B cell (primary cell): ENCODE measurements around the gene PNLIPRP2. TPM values are rescaled to one million over a fixed set of nuclear protein-coding genes. Genes with fewer than 3 reads are reported as not detected.

ENCODE experiments used
- ATAC-seq: fragments of 200-7000 bp; cut with Tn5 transposase; one replicate; pipeline ENCODE4 v1.10.0; 2021; ENCODE audit warnings: low read depth, mild to moderate bottlenecking, moderate number of reproducible peaks, moderate library complexity
- CTCF ChIA-PET: fragments of 350-600 bp; sonication (Branson Sonifier 250); formaldehyde crosslinking; loops from one replicate; lab custom pipeline; 2021; ENCODE audit warnings: antibody characterized with exemption, inconsistent platforms; lab: Charles Lee
- POLR2A ChIA-PET: fragments of 350-600 bp; sonication (Branson Sonifier 250); formaldehyde crosslinking; loops from one replicate; lab custom pipeline; 2021; ENCODE audit warnings: antibody characterized with exemption; lab: Charles Lee
- DNase-seq: peaks from one replicate; pipeline ENCODE4 v3.0.0; 2013
- H2AFZ ChIP-seq: 2 replicates; pipeline ENCODE4 v1.6.1; 2012; ENCODE audit warnings: mild to moderate bottlenecking, low read depth, low read length; ENCODE audit not compliant: insufficient read depth, poor library complexity, severe bottlenecking
- H3K27ac ChIP-seq, 2 donors: 1 replicate in 1 of 2; 2 replicates in 1 of 2; pipeline ENCODE4 v1.5.1; 2012 to 2013; ENCODE audit warnings: low read length in 2 of 2, mild to moderate bottlenecking in 2 of 2, moderate library complexity in 1 of 2
- H3K27me3 ChIP-seq, 4 experiments: fragments of 200-600 bp in 1 of 4; sonication (generic) in 1 of 4; replicated peaks in 1 of 4; 1 replicate in 2 of 4; 2 replicates in 2 of 4; pipeline versions ENCODE4 v1.6.1 to v1.7.0; 2013 to 2016; ENCODE audit warnings: low read length in 3 of 4, mild to moderate bottlenecking in 2 of 4, mixed read lengths in 1 of 4, moderate library complexity in 1 of 4; ENCODE audit not compliant: insufficient read depth in 4 of 4, control insufficient read depth in 3 of 4; ENCODE audit errors: control extremely low read depth in 1 of 4
- H3K36me3 ChIP-seq, 2 experiments: replicated peaks in 1 of 2; 1 replicate in 1 of 2; 2 replicates in 1 of 2; pipeline versions ENCODE4 v1.6.1 to v1.7.1; 2013; ENCODE audit warnings: low read length in 1 of 2; ENCODE audit not compliant: insufficient read depth in 2 of 2, control insufficient read depth in 1 of 2; ENCODE audit errors: control extremely low read depth in 1 of 2, extremely low read depth in 1 of 2
- H3K4me1 ChIP-seq, 2 donors: fragments of 200-600 bp in 1 of 2; sonication (generic) in 1 of 2; 1 replicate in 1 of 2; 2 replicates in 1 of 2; pipeline versions ENCODE4 v1.5.1 to v1.6.1; 2013 to 2017; ENCODE audit warnings: low read length in 2 of 2; ENCODE audit not compliant: control insufficient read depth in 2 of 2, insufficient read depth in 2 of 2
- H3K4me2 ChIP-seq: replicated peaks from 2 replicates; pipeline ENCODE3; 2012; ENCODE audit warnings: mild to moderate bottlenecking, low read depth, low read length; ENCODE audit not compliant: poor library complexity, severe bottlenecking
- H3K4me3 ChIP-seq, 5 experiments: fragments of 200-600 bp in 1 of 5; sonication (generic) in 1 of 5; 1 replicate in 3 of 5; 2 replicates in 2 of 5; pipeline versions ENCODE4 v1.5.1 to v1.7.0; 2011 to 2016; ENCODE audit warnings: low read length in 4 of 5, mild to moderate bottlenecking in 4 of 5, low read depth in 2 of 5, control low read depth in 1 of 5, moderate library complexity in 1 of 5; ENCODE audit not compliant: insufficient read depth in 1 of 5; ENCODE audit errors: control extremely low read depth in 1 of 5, extremely low read depth in 1 of 5
- H3K79me2 ChIP-seq: fragments of 200-600 bp; sonication (generic); one replicate; pipeline ENCODE4 v1.6.0; 2016; ENCODE audit warnings: low read length; ENCODE audit not compliant: control insufficient read depth, insufficient read depth
- H3K9ac ChIP-seq: fragments of 200-600 bp; sonication (generic); 2 replicates; pipeline ENCODE4 v1.6.1; 2017; ENCODE audit warnings: mild to moderate bottlenecking, low read length, moderate library complexity
- H3K9me3 ChIP-seq, 3 donors: one replicate each; pipeline versions ENCODE4 v1.6.1 to v1.7.1; 2013; ENCODE audit warnings: low read length in 2 of 3; ENCODE audit not compliant: control insufficient read depth in 2 of 3, insufficient read depth in 1 of 3; ENCODE audit errors: control extremely low read depth in 1 of 3
- H4K20me1 ChIP-seq: 2 replicates; pipeline ENCODE4 v1.6.0; 2012; ENCODE audit warnings: mild to moderate bottlenecking, low read length; ENCODE audit not compliant: insufficient read depth, control insufficient read depth, poor library complexity, severe bottlenecking
- H3K27ac Mint-ChIP-seq: one replicate; pipeline ENCODE4 v1.8.0; 2021; ENCODE audit warnings: mixed read lengths
- H3K27me3 Mint-ChIP-seq: one replicate; pipeline ENCODE4 v1.8.0; 2021; ENCODE audit warnings: mixed read lengths
- H3K4me1 Mint-ChIP-seq: one replicate; pipeline ENCODE4 v1.8.0; 2021; ENCODE audit warnings: mixed read lengths
- H3K4me3 Mint-ChIP-seq: one replicate; pipeline ENCODE4 v1.8.0; 2021; ENCODE audit warnings: mixed read lengths
- H3K9me3 Mint-ChIP-seq: one replicate; pipeline ENCODE4 v1.8.0; 2022; ENCODE audit warnings: mixed read lengths; ENCODE audit not compliant: insufficient read depth
- CTCF ChIP-seq: fragments of 200-600 bp; IDR thresholded peaks from one replicate; pipeline ENCODE4 v1.8.0; 2022; ENCODE audit warnings: antibody characterized with exemption, mild to moderate bottlenecking
- EZH2 ChIP-seq: IDR thresholded peaks from 2 replicates; pipeline ENCODE4 v1.6.1; 2012; ENCODE audit warnings: borderline replicate concordance, low read depth, mild to moderate bottlenecking, moderate library complexity, low read length; ENCODE audit not compliant: insufficient read depth, poor library complexity, severe bottlenecking
- WGBS: methylation state at CpG from one replicate; pipeline ENCODE4 v1.1.5; 2013; ENCODE audit warnings: missing lambda C conversion rate; ENCODE audit not compliant: insufficient coverage; 5-methylcytosine and 5-hydroxymethylcytosine counted together
- intact Hi-C: fragments of 100-400 bp; cut with micrococcal nuclease; formaldehyde crosslinking; loops from one replicate; pipeline ENCODE4 v1.10.0; 2022
- polyA plus RNA-seq: library from polyadenylated mRNA; depleted of rRNA; stranded (reverse); fragments of >200 nt; gene quantifications from 2 replicates; pipeline ENCODE4 v1.2.3, GENCODE V29; 2012
- total RNA-seq, 2 donors: library from RNA; stranded (reverse); fragments of 120-200 nt in 1 of 2; gene quantifications; 1 replicate in 1 of 2; 2 replicates in 1 of 2; pipeline versions ENCODE4 v1.2.3 to v1.2.4, GENCODE V29; 2013 to 2022

The PNLIPRP2 gene
- total and polyA plus RNA-seq, 2 donors (not counting 1 experiment from before 2014, with no cell fraction given), result not detected

GRCh38 chr10:116608686-116609594, 11.8 kb upstream of the PNLIPRP2 start:
- Histone ChIP-seq H4K20me1 (no peaks in the 10 kb centered on the region), H3K4me1 (no peaks in the 10 kb centered on the region), H3K36me3 (no peaks in the 10 kb centered on the region), H3K27me3 (peaks cover 0 to 16% (median 2%) of the 10 kb centered on the region in 4 experiments), H2AFZ (no peak overlapping the region), H3K79me2 (no peaks in the 10 kb centered on the region), H3K4me2 (no peak overlapping the region), H3K9me3 (peaks cover 0 to 16% (median 0%) of the 10 kb centered on the region in 3 donors), H3K4me3 (no peak overlapping the region), H3K9ac (no peak overlapping the region), H3K27ac (no peak overlapping the region)
- H3K4me3 Mint-ChIP-seq, result no peak overlapping the region
- no peaks in the 10 kb centered on the region for H3K4me1 Mint-ChIP-seq
- ChIA-PET POLR2A (no interaction called here), CTCF (no interaction called here)
- no peak overlapping the region for H3K27ac Mint-ChIP-seq
- H3K27me3 Mint-ChIP-seq, result peaks cover 19% of the 10 kb centered on the region
- TF ChIP-seq EZH2 (no peak), CTCF (no peak)
- no peak for DNase-seq
- ATAC-seq, result no peak
- intact Hi-C loops, result no loop called here
- no peaks in the 10 kb centered on the region for H3K9me3 Mint-ChIP-seq
- WGBS, result 55% methylated on average over 39 of the region's 41 CpGs
